CD4-positive, alpha-beta T cell (primary cell): ENCODE measurements around the gene PPP1R14C. TPM values are rescaled to one million over a fixed set of nuclear protein-coding genes. Genes with fewer than 3 reads are reported as not detected.

ENCODE experiments used
- ATAC-seq: fragments of 200-7000 bp; cut with Tn5 transposase; one replicate; pipeline ENCODE4 v1.10.0; 2022; ENCODE audit warnings: mild to moderate bottlenecking; ENCODE audit not compliant: poor library complexity
- CTCF ChIA-PET: fragments of 350-600 bp; sonication (Branson Sonifier 250); formaldehyde crosslinking; loops from one replicate; lab custom pipeline; 2021; ENCODE audit warnings: antibody characterized with exemption, inconsistent platforms; lab: Charles Lee
- POLR2A ChIA-PET: fragments of 350-600 bp; sonication (Branson Sonifier 250); formaldehyde crosslinking; loops from one replicate; lab custom pipeline; 2021; ENCODE audit warnings: antibody characterized with exemption, inconsistent platforms; lab: Charles Lee
- DNase-seq, 14 experiments: peaks; one replicate each; pipeline ENCODE4 v3.0.0-alpha.2; 2013 to 2020; ENCODE audit warnings: mixed read lengths in 2 of 14
- H3K27ac ChIP-seq, 2 donors: one replicate each; pipeline versions ENCODE4 v1.5.1 to v1.7.0; 2013; ENCODE audit warnings: low read length in 2 of 2, low read depth in 1 of 2, mild to moderate bottlenecking in 1 of 2
- H3K27me3 ChIP-seq, 2 experiments: 1 replicate in 1 of 2; 2 replicates in 1 of 2; pipeline versions ENCODE4 v1.6.1 to v1.7.0; 2013; ENCODE audit warnings: low read length in 2 of 2, control low read depth in 1 of 2, mild to moderate bottlenecking in 1 of 2, moderate library complexity in 1 of 2; ENCODE audit not compliant: insufficient read depth in 2 of 2, control insufficient read depth in 1 of 2
- H3K36me3 ChIP-seq: one replicate; pipeline ENCODE4 v1.6.1; 2013; ENCODE audit warnings: low read length, control low read depth; ENCODE audit not compliant: insufficient read depth
- H3K4me1 ChIP-seq: one replicate; pipeline ENCODE4 v1.6.1; 2013; ENCODE audit warnings: low read length, control low read depth; ENCODE audit not compliant: insufficient read depth
- H3K4me3 ChIP-seq: one replicate; pipeline ENCODE4 v1.5.1; 2013; ENCODE audit warnings: mild to moderate bottlenecking, low read length, moderate library complexity
- H3K9me3 ChIP-seq, 2 experiments: 1 replicate in 1 of 2; 2 replicates in 1 of 2; pipeline versions ENCODE4 v1.6.1 to v1.7.0; 2013; ENCODE audit warnings: low read length in 2 of 2, mild to moderate bottlenecking in 2 of 2, control low read depth in 1 of 2, moderate library complexity in 1 of 2; ENCODE audit not compliant: control insufficient read depth in 1 of 2, insufficient read depth in 1 of 2
- H3K27ac Mint-ChIP-seq: one replicate; pipeline ENCODE4 v1.8.0; 2020; ENCODE audit warnings: mixed read lengths
- H3K27me3 Mint-ChIP-seq: one replicate; pipeline ENCODE4 v1.8.0; 2021; ENCODE audit warnings: mixed read lengths
- H3K36me3 Mint-ChIP-seq: one replicate; pipeline ENCODE4 v1.8.0; 2021; ENCODE audit warnings: low read depth, mixed read lengths
- H3K4me1 Mint-ChIP-seq: one replicate; pipeline ENCODE4 v1.8.0; 2021; ENCODE audit warnings: low read depth, mixed read lengths
- H3K4me3 Mint-ChIP-seq: one replicate; pipeline ENCODE4 v1.8.0; 2020; ENCODE audit warnings: mild to moderate bottlenecking, mixed read lengths
- H3K9me3 Mint-ChIP-seq: one replicate; pipeline ENCODE4 v1.8.0; 2020; ENCODE audit warnings: mixed read lengths
- CTCF ChIP-seq: fragments of 200-600 bp; IDR thresholded peaks from one replicate; pipeline ENCODE4 v1.8.0; 2022; ENCODE audit warnings: antibody characterized with exemption, mild to moderate bottlenecking
- intact Hi-C, 2 experiments: fragments of 100-400 bp; cut with DNase I in 1 of 2; cut with micrococcal nuclease in 1 of 2; formaldehyde crosslinking; loops; one replicate each; pipeline versions ENCODE4 v1.15.1 to v1.9.0; 2023 to 2025; cut with DNase I, micrococcal nuclease
- total RNA-seq, 174 experiments: library from RNA in 2 of 174; stranded (reverse) in 2 of 174; gene quantifications; one replicate each; pipeline ENCODE4 v1.2.3 and lab custom pipeline; 2021 to 2026

Gene PPP1R14C
- total RNA-seq, 2 experiments from 2014 or later: not detected

- H3K36me3 Mint-ChIP-seq: no peaks in the 10 kb centered on the region
- no peak for TF ChIP-seq CTCF
- Histone ChIP-seq H3K36me3 (no peaks in the 10 kb centered on the region), H3K27me3 (peaks cover 6 to 14% of the 10 kb centered on the region in 2 experiments), H3K27ac (no peak overlapping the region), H3K4me1 (no peaks in the 10 kb centered on the region), H3K9me3 (no peaks in the 10 kb centered on the region), H3K4me3 (no peak overlapping the region)
- H3K27ac Mint-ChIP-seq: no peak overlapping the region
- no peaks in the 10 kb centered on the region for H3K4me1 Mint-ChIP-seq
- H3K4me3 Mint-ChIP-seq: no peak overlapping the region
- ATAC-seq (no peak), DNase-seq (no peak)
- CTCF ChIA-PET: no interaction called here
- H3K9me3 Mint-ChIP-seq: no peaks in the 10 kb centered on the region
- POLR2A ChIA-PET: no interaction called here
- peaks cover 49% of the 10 kb centered on the region for H3K27me3 Mint-ChIP-seq
- intact Hi-C loops: no loop called here
Measured at GRCh38 chr6:150288456-150288855, 145.6 kb downstream of the PPP1R14C start.

- Mint-ChIP-seq H3K36me3 (no peaks in the 10 kb centered on the region), H3K4me3 (no peak overlapping the region), H3K27ac (no peak overlapping the region), H3K9me3 (no peaks in the 10 kb centered on the region), H3K27me3 (peaks cover 46% of the 10 kb centered on the region), H3K4me1 (no peaks in the 10 kb centered on the region)
- ATAC-seq: no peak
- Histone ChIP-seq H3K4me3 (no peak overlapping the region), H3K27me3 (peaks cover 6 to 9% of the 10 kb centered on the region in 2 experiments), H3K27ac (no peak overlapping the region), H3K4me1 (no peaks in the 10 kb centered on the region), H3K9me3 (no peaks in the 10 kb centered on the region), H3K36me3 (no peaks in the 10 kb centered on the region)
- TF ChIP-seq CTCF: no peak
- intact Hi-C loops: no loop called here
- DNase-seq: no peak
- CTCF ChIA-PET: no interaction called here
- POLR2A ChIA-PET: no interaction called here
Measured at GRCh38 chr6:150289454-150290071, 146.7 kb downstream of the PPP1R14C start.

GRCh38 chr6:150290429-150290828, 147.6 kb downstream of the PPP1R14C start:
- TF ChIP-seq CTCF: no peak
- ChIA-PET POLR2A (no interaction called here), CTCF (no interaction called here)
- Mint-ChIP-seq H3K9me3 (no peaks in the 10 kb centered on the region), H3K27me3 (peaks cover 37% of the 10 kb centered on the region), H3K4me3 (no peak overlapping the region), H3K4me1 (no peaks in the 10 kb centered on the region), H3K36me3 (no peaks in the 10 kb centered on the region), H3K27ac (no peak overlapping the region)
- no peak overlapping the region for H3K27ac ChIP-seq
- ATAC-seq (no peak), DNase-seq (no peak)
- no peaks in the 10 kb centered on the region for H3K4me1 ChIP-seq
- intact Hi-C loops: no loop called here
- H3K4me3 ChIP-seq: no peak overlapping the region
- H3K27me3 ChIP-seq: peaks cover 6 to 9% of the 10 kb centered on the region in 2 experiments
- H3K36me3 ChIP-seq: no peaks in the 10 kb centered on the region
- H3K9me3 ChIP-seq: no peaks in the 10 kb centered on the region
